Measurements from ENCODE around the gene PPP1R12B.
A peak's percentile ranks its signal among the peaks of the same experiment; 100 is the strongest.
"Not testable (repeated sequence)": the region's sequence is repeated elsewhere in the genome, so short reads cannot be mapped to it uniquely, and the experiment has no call there.

PPP1R12B gene

DNA sequence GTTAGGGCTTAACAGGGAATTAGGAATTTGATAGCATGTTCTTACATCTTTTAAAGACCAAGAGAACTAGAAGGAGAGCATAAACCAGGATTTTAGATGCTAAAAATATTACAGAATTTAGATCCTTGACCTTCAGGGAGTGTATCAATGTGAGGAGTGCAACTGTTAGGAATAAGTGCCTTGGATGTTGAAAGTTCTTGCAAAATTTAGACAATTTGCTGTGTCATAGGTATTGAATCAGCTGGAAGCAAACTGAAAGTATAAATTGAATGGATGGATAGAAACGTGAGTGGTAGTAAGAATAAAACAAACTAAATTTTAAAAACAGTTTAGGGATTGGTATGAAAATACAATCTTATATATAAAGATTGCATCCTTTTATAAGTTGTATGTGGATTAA is 27.7 kb downstream of the PPP1R12B start:
- DNase-seq (ENCODE audit: low read depth in 2 of 2), result peak; percentile 18 to 60
- no peak for TF ChIP-seq CTCF (IDR thresholded peaks at IDR 0.05; ENCODE audit: low read depth, low read length)
- no peak overlapping the region for H3K4me3 ChIP-seq (replicated peaks in 1 of 2; ENCODE audit: low read depth in 2 of 2, low read length in 2 of 2)

GRCh38 chr1:202379884-202380529 is 31.5 kb downstream of the PPP1R12B start:
- not testable (repeated sequence) for H3K4me3 ChIP-seq (replicated peaks in 1 of 2; ENCODE audit: low read depth in 2 of 2, low read length in 2 of 2); DNase-seq (ENCODE audit: low read depth in 2 of 2)
- peak; percentile 5 for TF ChIP-seq CTCF (IDR thresholded peaks at IDR 0.05; ENCODE audit: low read depth, low read length)

DNA sequence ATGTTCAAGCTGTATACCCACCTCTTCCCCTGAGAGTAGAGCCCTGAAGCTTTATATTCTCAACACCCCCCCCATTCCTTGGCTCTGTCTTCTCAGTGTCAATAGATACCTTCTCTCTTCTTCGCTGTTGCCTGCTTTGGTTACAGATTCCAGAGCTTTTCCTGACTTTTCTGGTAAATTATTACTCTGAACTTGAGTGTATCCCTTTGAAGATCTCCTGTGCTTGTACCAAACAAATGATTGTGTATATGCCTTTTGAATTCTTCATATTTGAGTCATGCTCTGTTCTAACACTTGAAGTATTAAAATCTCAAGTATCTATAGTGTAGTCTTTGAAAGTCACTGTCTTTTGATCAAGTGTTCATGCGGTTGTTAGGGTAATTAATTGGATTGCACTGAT is 32.0 kb downstream of the PPP1R12B start:
- H3K4me3 ChIP-seq (replicated peaks in 1 of 2; ENCODE audit: low read depth in 2 of 2, low read length in 2 of 2), result not testable (repeated sequence)
- peak in 1 of 2 donors; percentile 11 for DNase-seq (ENCODE audit: low read depth in 2 of 2)

DNA sequence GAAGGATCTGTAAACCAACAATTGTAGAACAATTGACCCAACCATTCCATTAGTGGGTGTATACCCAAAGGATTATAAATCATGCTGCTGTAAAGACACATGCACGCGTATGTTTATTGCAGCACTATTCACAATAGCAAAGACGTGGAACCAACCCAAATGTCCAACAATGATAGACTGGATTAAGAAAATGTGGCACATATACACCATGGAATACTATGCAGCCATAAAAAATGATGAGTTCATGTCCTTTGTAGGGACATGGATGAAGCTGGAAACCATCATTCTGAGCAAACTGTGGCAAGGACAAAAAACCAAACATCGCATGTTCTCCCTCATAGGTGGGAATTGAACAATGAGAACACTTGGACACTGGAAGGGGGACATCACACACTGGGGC is 33.4 kb downstream of the PPP1R12B start:
- not testable (repeated sequence) for DNase-seq (ENCODE audit: low read depth in 2 of 2)

DNA sequence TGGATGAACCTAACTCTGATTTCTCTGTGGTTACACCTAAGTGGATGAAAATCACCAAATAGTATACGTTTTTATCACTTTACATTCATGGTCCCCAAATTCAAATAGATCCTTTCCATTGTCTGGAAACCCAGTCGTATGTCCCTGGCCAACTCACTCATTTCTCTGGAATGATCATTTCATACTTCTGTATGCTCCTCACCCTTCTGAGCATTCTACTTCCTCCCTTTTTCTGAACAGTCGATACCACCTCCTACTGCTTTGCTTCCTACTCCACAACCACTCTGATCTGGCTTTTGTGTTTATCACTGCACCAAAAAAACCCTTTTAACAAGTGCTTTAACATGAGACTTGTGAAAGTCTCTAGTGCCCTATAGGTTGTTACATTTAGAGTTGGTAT is 47.3 kb downstream of the PPP1R12B start:
- not testable (repeated sequence) for H3K4me3 ChIP-seq (replicated peaks in 1 of 2; ENCODE audit: low read depth in 2 of 2, low read length in 2 of 2)
- DNase-seq (ENCODE audit: low read depth in 2 of 2), result peak; percentile 32 to 72

More for the DNA sequence above, 33.4 kb downstream of the PPP1R12B start:
- not testable (repeated sequence) for H3K4me3 ChIP-seq (replicated peaks in 1 of 2; ENCODE audit: low read depth in 2 of 2, low read length in 2 of 2)

GRCh38 chr1:202397256-202397655 is 48.8 kb downstream of the PPP1R12B start:
- H3K4me3 ChIP-seq (replicated peaks in 1 of 2; ENCODE audit: low read depth in 2 of 2, low read length in 2 of 2), result no peak overlapping the region
- TF ChIP-seq CTCF (IDR thresholded peaks at IDR 0.05; ENCODE audit: low read depth, low read length), result no peak
- no peak for DNase-seq (ENCODE audit: low read depth in 2 of 2)

DNA sequence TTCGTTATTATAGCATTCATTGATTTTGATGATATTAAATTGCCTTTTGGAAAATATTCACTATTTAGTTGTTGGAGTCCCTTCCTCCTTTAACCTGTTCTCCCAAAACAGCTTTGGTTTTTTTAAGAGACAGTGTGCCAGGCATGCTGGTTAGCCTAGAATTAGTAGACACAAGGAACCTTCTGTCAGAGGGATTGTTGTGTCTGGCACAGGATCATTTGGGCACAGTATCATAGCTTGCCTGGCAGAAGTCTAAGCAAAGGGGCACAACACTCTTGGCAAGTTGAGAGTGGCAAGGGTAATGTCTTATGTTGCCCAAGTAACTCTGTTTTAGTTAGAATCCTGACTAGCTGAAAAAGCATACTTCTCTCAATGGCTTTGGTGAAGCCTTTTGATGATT is 49.9 kb downstream of the PPP1R12B start:
- not testable (repeated sequence) for DNase-seq (ENCODE audit: low read depth in 2 of 2); H3K4me3 ChIP-seq (replicated peaks in 1 of 2; ENCODE audit: low read depth in 2 of 2, low read length in 2 of 2)

GRCh38 chr1:202401771-202402170 is 53.3 kb downstream of the PPP1R12B start:
- DNase-seq (ENCODE audit: low read depth in 2 of 2); H3K4me3 ChIP-seq (replicated peaks in 1 of 2; ENCODE audit: low read depth in 2 of 2, low read length in 2 of 2): not testable (repeated sequence)

DNA sequence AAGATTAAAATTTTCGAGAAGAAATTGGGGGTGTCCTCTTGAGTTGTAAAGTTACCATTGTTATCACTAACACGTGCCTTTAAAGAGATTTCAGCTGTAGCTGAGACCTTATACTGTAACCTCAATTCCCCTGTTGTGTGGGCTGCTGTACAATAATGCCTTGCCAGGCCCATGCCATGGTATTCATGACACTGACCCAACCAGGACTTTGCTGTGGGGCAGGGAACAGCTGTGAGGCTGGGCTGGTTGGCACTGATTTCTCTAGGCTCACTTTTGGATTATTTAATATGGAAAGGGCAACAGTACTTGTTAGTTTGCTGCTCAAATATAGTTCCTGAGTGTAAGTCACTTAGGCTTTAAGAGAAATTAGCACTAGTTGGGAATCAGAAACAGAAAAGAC is 54.9 kb downstream of the PPP1R12B start:
- H3K4me3 ChIP-seq (replicated peaks in 1 of 2; ENCODE audit: low read depth in 2 of 2, low read length in 2 of 2); DNase-seq (ENCODE audit: low read depth in 2 of 2): not testable (repeated sequence)

DNA sequence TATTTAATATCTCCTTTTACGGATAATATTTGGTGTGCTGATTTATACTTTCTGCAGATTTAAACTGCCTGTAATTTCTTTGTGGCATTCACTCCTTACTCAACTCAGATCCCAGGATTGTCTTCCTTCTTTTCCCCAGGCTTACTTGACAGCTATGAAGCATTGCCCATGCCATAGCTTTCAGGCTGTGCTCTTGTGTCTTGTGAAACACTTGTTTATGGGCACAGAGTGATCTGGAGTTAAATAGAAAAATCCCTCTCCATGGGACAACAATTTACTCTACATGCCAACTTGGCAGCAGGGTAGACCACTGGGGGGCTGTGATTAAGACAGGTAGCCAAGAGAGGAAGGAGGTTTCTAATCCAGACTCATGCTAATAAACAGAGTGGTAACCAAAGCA is 57.4 kb downstream of the PPP1R12B start:
- TF ChIP-seq CTCF (IDR thresholded peaks at IDR 0.05; ENCODE audit: low read depth, low read length), result no peak
- DNase-seq (ENCODE audit: low read depth in 2 of 2), result peak in 1 of 2 donors; percentile 13
- H3K4me3 ChIP-seq (replicated peaks in 1 of 2; ENCODE audit: low read depth in 2 of 2, low read length in 2 of 2), result no peak overlapping the region

DNA sequence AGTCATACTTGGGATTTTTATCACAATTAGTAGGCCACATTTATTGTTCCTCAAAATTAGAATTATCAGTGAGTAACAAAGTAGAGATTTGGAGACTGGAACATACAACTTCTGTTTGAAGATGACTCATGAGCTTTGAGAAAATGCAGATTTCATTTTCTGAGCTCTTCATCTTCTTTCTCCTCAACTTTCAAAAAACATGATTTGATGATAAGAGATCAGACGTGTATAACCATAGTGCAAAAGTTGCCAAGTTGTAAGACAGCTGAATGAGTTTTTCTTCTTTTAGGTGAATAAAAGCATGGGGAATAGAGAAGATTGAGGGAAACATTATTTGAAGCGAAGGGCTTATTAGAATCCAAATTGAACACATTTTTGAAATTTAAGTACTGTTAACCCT is 58.4 kb downstream of the PPP1R12B start:
- not testable (repeated sequence) for H3K4me3 ChIP-seq (replicated peaks in 1 of 2; ENCODE audit: low read depth in 2 of 2, low read length in 2 of 2); DNase-seq (ENCODE audit: low read depth in 2 of 2)

GRCh38 chr1:202407378-202407777 is 58.9 kb downstream of the PPP1R12B start:
- H3K4me3 ChIP-seq (replicated peaks in 1 of 2; ENCODE audit: low read depth in 2 of 2, low read length in 2 of 2); DNase-seq (ENCODE audit: low read depth in 2 of 2): not testable (repeated sequence)

DNA sequence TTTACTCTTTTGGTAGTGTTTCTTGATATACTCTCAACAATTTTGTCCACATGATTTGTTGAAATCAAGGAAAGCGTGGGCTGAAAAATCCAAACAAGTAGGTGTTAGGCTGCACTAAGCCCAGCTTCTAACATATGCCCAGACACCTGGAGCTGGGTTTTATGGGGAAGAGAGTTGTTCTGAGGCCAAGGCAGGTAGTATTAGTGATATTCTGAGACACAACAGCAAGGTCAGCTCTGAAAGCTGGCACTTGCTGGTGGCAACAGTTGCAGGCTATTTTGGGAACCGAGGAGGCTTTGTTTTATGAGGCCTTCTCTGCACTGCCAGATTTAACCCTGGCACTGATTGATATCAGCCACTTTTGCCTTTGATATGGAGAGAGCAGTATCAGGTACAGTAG is 61.8 kb downstream of the PPP1R12B start:
- not testable (repeated sequence) for DNase-seq (ENCODE audit: low read depth in 2 of 2); H3K4me3 ChIP-seq (replicated peaks in 1 of 2; ENCODE audit: low read depth in 2 of 2, low read length in 2 of 2)

DNA sequence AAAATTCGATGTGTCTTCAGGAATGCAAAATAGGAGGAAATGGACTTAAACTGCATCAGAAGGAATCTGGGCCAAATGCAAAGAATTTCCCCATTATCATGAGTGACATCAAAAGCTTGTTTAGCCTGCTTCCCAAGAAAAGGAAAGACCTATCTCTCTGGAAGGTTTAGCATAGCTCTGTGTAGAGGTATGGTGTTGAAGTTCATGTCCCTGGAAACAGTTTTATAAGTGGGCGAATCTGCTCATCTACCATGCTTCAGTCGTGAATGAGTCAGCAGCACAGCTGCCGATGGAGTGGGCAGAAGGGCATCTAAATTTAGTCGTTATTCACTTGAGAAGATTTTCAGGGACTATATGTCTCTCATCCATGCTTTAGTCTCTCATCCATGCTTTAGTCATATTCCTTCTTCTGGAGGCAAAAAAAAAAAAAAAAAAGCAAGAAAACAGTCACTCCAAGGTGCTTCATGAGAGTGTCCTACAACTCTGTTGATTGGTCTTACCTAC is 62.4 kb downstream of the PPP1R12B start:
- DNase-seq (ENCODE audit: low read depth in 2 of 2), result peak; percentile 43 to 64
- H3K4me3 ChIP-seq (replicated peaks in 1 of 2; ENCODE audit: low read depth in 2 of 2, low read length in 2 of 2), result not testable (repeated sequence)

Measured in cardiac fibroblast (primary cell).